Duodenal mucosa (tissue), 2 donors: ENCODE data around the gene BEND2.
"Not testable (repeated sequence)": the region's sequence is repeated elsewhere in the genome, so short reads cannot be mapped to it uniquely, and the experiment has no call there.

Source experiments
- H3K27ac ChIP-seq: one replicate; pipeline ENCODE4 v1.7.0; 2013; ENCODE audit warnings: low read depth, low read length
- H3K27me3 ChIP-seq, 2 donors: one replicate each; pipeline ENCODE4 v1.7.0; 2013; ENCODE audit warnings: low read length in 2 of 2, control low read depth in 1 of 2; ENCODE audit not compliant: insufficient read depth in 2 of 2, control insufficient read depth in 1 of 2
- H3K36me3 ChIP-seq, 2 donors: one replicate each; pipeline ENCODE4 v1.7.0; 2013; ENCODE audit warnings: low read length in 2 of 2, control low read depth in 1 of 2; ENCODE audit not compliant: insufficient read depth in 2 of 2, control insufficient read depth in 1 of 2
- H3K4me1 ChIP-seq, 2 donors: one replicate each; pipeline ENCODE4 v1.7.0; 2013; ENCODE audit warnings: low read length in 2 of 2, control low read depth in 1 of 2; ENCODE audit not compliant: insufficient read depth in 2 of 2, control insufficient read depth in 1 of 2
- H3K4me3 ChIP-seq, 2 donors: one replicate each; pipeline ENCODE4 v1.7.0; 2013; ENCODE audit warnings: low read length in 2 of 2, low read depth in 1 of 2
- H3K9ac ChIP-seq, 2 donors: one replicate each; pipeline ENCODE4 v1.7.0; 2013; ENCODE audit warnings: low read length in 2 of 2, low read depth in 1 of 2
- H3K9me3 ChIP-seq, 2 donors: one replicate each; pipeline ENCODE4 v1.7.0; 2013; ENCODE audit warnings: low read length in 2 of 2, control low read depth in 1 of 2; ENCODE audit not compliant: control insufficient read depth in 1 of 2

The BEND2 gene

GRCh38 chrX:18220786-18221185, at the start of gene BEND2:
BEND2 (minus strand) TSS chrX:18220886; CDS start chrX:18220750, 136 bp downstream.
- Histone ChIP-seq H3K9ac (no peak within 1 kb of the TSS), H3K27me3 (no peaks in the 10 kb centered on the region), H3K36me3 (no peaks in the 10 kb centered on the region), H3K4me3 (no peak within 1 kb of the TSS), H3K4me1 (no peaks in the 10 kb centered on the region), H3K9me3 (no peaks in the 10 kb centered on the region), H3K27ac (no peak within 1 kb of the TSS)

- no peak overlapping the region for H3K27ac ChIP-seq
These were observed 34.4 kb upstream of the BEND2 start for GRCh38 chrX:18255059-18255458.

GRCh38 chrX:18252644-18253359, 32.1 kb upstream of the BEND2 start:
- H3K27me3 ChIP-seq: no peaks in the 10 kb centered on the region

More at GRCh38 chrX:18255059-18255458, 34.4 kb upstream of the BEND2 start:
- Histone ChIP-seq H3K9me3 (no peaks in the 10 kb centered on the region), H3K4me1 (no peaks in the 10 kb centered on the region), H3K36me3 (no peaks in the 10 kb centered on the region), H3K4me3 (no peak overlapping the region), H3K9ac (no peak overlapping the region), H3K27me3 (no peaks in the 10 kb centered on the region)

GRCh38 chrX:18229646-18230045, 9.0 kb upstream of the BEND2 start:
- H3K9me3 ChIP-seq, H3K4me3 ChIP-seq, H3K27ac ChIP-seq, H3K36me3 ChIP-seq, H3K27me3 ChIP-seq, H3K4me1 ChIP-seq, H3K9ac ChIP-seq: not testable (repeated sequence)

More at GRCh38 chrX:18252644-18253359, 32.1 kb upstream of the BEND2 start:
- no peak overlapping the region for H3K9ac ChIP-seq
- H3K36me3 ChIP-seq: no peaks in the 10 kb centered on the region
- no peaks in the 10 kb centered on the region for H3K9me3 ChIP-seq
- no peak overlapping the region for H3K4me3 ChIP-seq
- H3K27ac ChIP-seq: no peak overlapping the region
- no peaks in the 10 kb centered on the region for H3K4me1 ChIP-seq

GRCh38 chrX:18228069-18228468, 7.4 kb upstream of the BEND2 start:
- H3K4me3 ChIP-seq: no peak overlapping the region
- no peaks in the 10 kb centered on the region for H3K36me3 ChIP-seq
- no peak overlapping the region for H3K9ac ChIP-seq
- H3K27me3 ChIP-seq: no peaks in the 10 kb centered on the region
- no peaks in the 10 kb centered on the region for H3K9me3 ChIP-seq
- no peaks in the 10 kb centered on the region for H3K4me1 ChIP-seq
- H3K27ac ChIP-seq: no peak overlapping the region

GRCh38 chrX:18227458-18227857, 6.8 kb upstream of the BEND2 start:
- no peaks in the 10 kb centered on the region for H3K4me1 ChIP-seq
- H3K36me3 ChIP-seq: no peaks in the 10 kb centered on the region
- H3K4me3 ChIP-seq: no peak overlapping the region
- no peak overlapping the region for H3K27ac ChIP-seq
- no peaks in the 10 kb centered on the region for H3K27me3 ChIP-seq
- H3K9ac ChIP-seq: no peak overlapping the region
- H3K9me3 ChIP-seq: no peaks in the 10 kb centered on the region

- Histone ChIP-seq H3K4me1 (no peaks in the 10 kb centered on the region), H3K9ac (no peak overlapping the region), H3K27ac (no peak overlapping the region), H3K27me3 (no peaks in the 10 kb centered on the region), H3K36me3 (no peaks in the 10 kb centered on the region), H3K9me3 (no peaks in the 10 kb centered on the region), H3K4me3 (no peak overlapping the region)
These were observed 10.2 kb downstream of the BEND2 start for GRCh38 chrX:18210470-18210869.

- Histone ChIP-seq H3K4me3 (no peak overlapping the region), H3K27me3 (no peaks in the 10 kb centered on the region), H3K9me3 (no peaks in the 10 kb centered on the region), H3K36me3 (no peaks in the 10 kb centered on the region), H3K4me1 (no peaks in the 10 kb centered on the region), H3K27ac (no peak overlapping the region), H3K9ac (no peak overlapping the region)
These were observed 14.0 kb downstream of the BEND2 start for GRCh38 chrX:18206657-18207056.

- Histone ChIP-seq H3K27ac (no peak overlapping the region), H3K27me3 (no peaks in the 10 kb centered on the region), H3K36me3 (no peaks in the 10 kb centered on the region), H3K4me1 (no peaks in the 10 kb centered on the region), H3K4me3 (no peak overlapping the region), H3K9me3 (no peaks in the 10 kb centered on the region), H3K9ac (no peak overlapping the region)
These were observed 17.1 kb downstream of the BEND2 start for GRCh38 chrX:18203631-18204030.

- Histone ChIP-seq H3K4me3 (no peak overlapping the region), H3K4me1 (no peaks in the 10 kb centered on the region), H3K9me3 (no peaks in the 10 kb centered on the region), H3K36me3 (no peaks in the 10 kb centered on the region), H3K9ac (no peak overlapping the region), H3K27me3 (no peaks in the 10 kb centered on the region), H3K27ac (no peak overlapping the region)
These were observed 26.0 kb downstream of the BEND2 start for GRCh38 chrX:18194688-18195087.
